Right lobe of liver (tissue), 6 donors: ENCODE measurements around the gene CTSZ. TPM values are rescaled to one million over a fixed set of nuclear protein-coding genes. Genes with fewer than 3 reads are reported as not detected.

Experiments
- ATAC-seq, 4 donors: fragments of 200-7000 bp; cut with Tn5 transposase; one replicate each; pipeline ENCODE4 v1.9.1; 2020; ENCODE audit warnings: mild to moderate bottlenecking in 4 of 4, moderate library complexity in 4 of 4
- DNase-seq, 3 donors: peaks; one replicate each; pipeline ENCODE4 v3.0.0-alpha.2; 2020
- H3K27ac ChIP-seq, 3 donors: fragments of 200-600 bp; one replicate each; pipeline ENCODE4 v1.8.0; 2022
- H3K27me3 ChIP-seq, 2 donors: fragments of 200-600 bp; one replicate each; pipeline ENCODE4 v1.8.0; 2022
- H3K36me3 ChIP-seq, 4 donors: fragments of 200-600 bp; sonication (generic) in 1 of 4; one replicate each; pipeline versions ENCODE4 v1.5.1 to v1.8.0; 2017 to 2022; ENCODE audit warnings: control low read depth in 1 of 4
- H3K4me1 ChIP-seq, 4 donors: fragments of 200-600 bp; sonication (generic) in 1 of 4; one replicate each; pipeline versions ENCODE4 v1.5.1 to v1.8.0; 2017 to 2022; ENCODE audit warnings: control low read depth in 1 of 4
- H3K4me3 ChIP-seq, 3 donors: fragments of 200-600 bp; one replicate each; pipeline ENCODE4 v1.8.0; 2022
- H3K9me3 ChIP-seq, 4 donors: fragments of 200-600 bp; sonication (generic) in 1 of 4; one replicate each; pipeline versions ENCODE4 v1.5.1 to v1.8.0; 2017 to 2022; ENCODE audit warnings: control low read depth in 1 of 4
- POLR2A ChIP-seq: fragments of 450-650 bp; IDR thresholded peaks from one replicate; pipeline ENCODE4 v1.6.1; 2017; ENCODE audit warnings: antibody characterized with exemption, mild to moderate bottlenecking
- WGBS: methylation state at CpG from one replicate; pipeline ENCODE4 v1.1.6; 2018; ENCODE audit warnings: low coverage, low lambda C conversion rate; ENCODE audit not compliant: insufficient coverage; ENCODE audit errors: missing lambda C conversion rate; 5-methylcytosine and 5-hydroxymethylcytosine counted together
- intact Hi-C, 2 donors: fragments of 100-400 bp; cut with DNase I; formaldehyde crosslinking; loops; one replicate each; pipeline versions ENCODE4 v1.11.2 to v1.14.1; 2022
- total RNA-seq, 6 experiments: library from RNA; depleted of rRNA in 2 of 6; stranded (reverse); fragments of >200 nt in 2 of 6; fragmentation: NEBNext Ultra II Directional in 3 of 6; extraction: Animal tissue kit (Norgen Biotek cat#: 25700) in 3 of 6; gene quantifications; one replicate each; pipeline versions ENCODE4 v1.1.0 to v1.2.4, GENCODE V29; 2016 to 2023
- TF ChIP-seq, protein P1 (sequence below), 4 donors: fragments of 200-600 bp in 3 of 4; fragments of 450-650 bp in 1 of 4; IDR thresholded peaks; one replicate each; pipeline versions ENCODE4 v1.5.1 to v1.8.0; 2016 to 2022; ENCODE audit warnings: antibody characterized with exemption in 4 of 4, mild to moderate bottlenecking in 2 of 4
- donor health status: DM: no; HTN: yes; CAD: no.
- donor health status: DM: no; HTN: no; CAD: no.
- donor health status: DM: no; HTN: no; CAD: no.
- donor health status: DM: no; HTN: yes; CAD: no.
- donor health status: DM: no; HTN: yes; CAD: no.

The CTSZ gene
- total RNA-seq, 6 experiments from 2014 or later = 198 to 296 (median 222) TPM

DNA sequence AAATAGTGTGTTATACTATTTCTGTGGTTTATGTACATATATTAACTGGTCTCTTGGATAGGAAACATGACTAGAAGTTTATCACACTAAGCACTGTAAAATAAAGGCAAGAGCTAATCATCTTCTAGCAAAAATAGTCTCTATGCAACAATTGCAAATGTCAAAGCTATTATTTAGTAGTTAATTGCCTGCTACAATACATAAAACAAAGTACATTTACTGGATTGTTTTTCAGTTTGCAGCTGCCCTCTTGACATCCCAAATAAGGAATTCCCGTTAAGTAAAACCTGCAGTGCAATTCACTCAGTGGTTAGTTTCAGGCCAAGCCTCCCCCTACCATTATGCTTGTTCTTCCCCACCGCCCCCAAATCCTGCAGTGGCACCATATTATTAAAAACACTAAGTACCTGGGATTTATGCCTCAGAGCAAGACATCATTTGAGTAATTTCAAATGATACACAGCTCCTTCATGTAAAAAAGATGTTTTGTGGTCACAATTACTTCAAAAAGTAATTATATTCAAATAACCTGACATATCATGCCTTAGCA lies 26.6 kb upstream of the CTSZ start:
- DNase-seq (no peak), ATAC-seq (no peak)
- Histone ChIP-seq H3K9me3 (no peaks in the 10 kb centered on the region), H3K36me3 (peaks cover 15 to 58% (median 35%) of the 10 kb centered on the region in 4 donors), H3K27me3 (no peaks in the 10 kb centered on the region), H3K4me3 (no peak overlapping the region), H3K4me1 (peaks cover 0 to 33% (median 14%) of the 10 kb centered on the region in 4 donors), H3K27ac (no peak overlapping the region)
- intact Hi-C loops = no loop called here
- no peak for TF ChIP-seq POLR2A
- TF ChIP-seq, protein P1, sequence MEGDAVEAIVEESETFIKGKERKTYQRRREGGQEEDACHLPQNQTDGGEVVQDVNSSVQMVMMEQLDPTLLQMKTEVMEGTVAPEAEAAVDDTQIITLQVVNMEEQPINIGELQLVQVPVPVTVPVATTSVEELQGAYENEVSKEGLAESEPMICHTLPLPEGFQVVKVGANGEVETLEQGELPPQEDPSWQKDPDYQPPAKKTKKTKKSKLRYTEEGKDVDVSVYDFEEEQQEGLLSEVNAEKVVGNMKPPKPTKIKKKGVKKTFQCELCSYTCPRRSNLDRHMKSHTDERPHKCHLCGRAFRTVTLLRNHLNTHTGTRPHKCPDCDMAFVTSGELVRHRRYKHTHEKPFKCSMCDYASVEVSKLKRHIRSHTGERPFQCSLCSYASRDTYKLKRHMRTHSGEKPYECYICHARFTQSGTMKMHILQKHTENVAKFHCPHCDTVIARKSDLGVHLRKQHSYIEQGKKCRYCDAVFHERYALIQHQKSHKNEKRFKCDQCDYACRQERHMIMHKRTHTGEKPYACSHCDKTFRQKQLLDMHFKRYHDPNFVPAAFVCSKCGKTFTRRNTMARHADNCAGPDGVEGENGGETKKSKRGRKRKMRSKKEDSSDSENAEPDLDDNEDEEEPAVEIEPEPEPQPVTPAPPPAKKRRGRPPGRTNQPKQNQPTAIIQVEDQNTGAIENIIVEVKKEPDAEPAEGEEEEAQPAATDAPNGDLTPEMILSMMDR (IDR thresholded peaks at IDR 0.05) = no peak
- no CpG with 5 or more reads among the region's 2 CpGs for WGBS

DNA sequence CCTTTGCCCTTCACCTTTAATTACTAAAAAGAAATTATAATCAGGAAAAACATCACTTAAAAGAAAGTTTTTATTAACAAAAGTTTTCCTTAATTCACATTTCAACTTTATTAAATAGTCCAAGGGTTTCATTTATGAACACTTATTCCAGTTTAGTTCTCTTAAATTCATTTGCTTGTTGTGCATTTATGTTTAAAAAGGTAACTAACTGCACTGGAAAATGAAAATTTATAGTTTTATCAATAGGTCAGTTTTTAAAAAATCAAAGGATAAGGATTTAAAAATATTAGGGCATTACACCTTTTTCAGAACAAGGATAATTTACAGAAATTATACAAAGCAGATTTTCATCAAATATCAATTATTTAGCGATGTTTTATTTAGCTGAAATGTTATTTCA lies 26.0 kb upstream of the CTSZ start:
- intact Hi-C loops = no loop called here
- Histone ChIP-seq H3K27me3 (no peaks in the 10 kb centered on the region), H3K4me3 (peak overlapping the region in 2 of 3 donors; percentile 93 to 95), H3K36me3 (peaks cover 15 to 59% (median 38%) of the 10 kb centered on the region in 4 donors), H3K9me3 (no peaks in the 10 kb centered on the region), H3K4me1 (peaks cover 0 to 33% (median 14%) of the 10 kb centered on the region in 4 donors), H3K27ac (peak overlapping the region in 1 of 3 donors; percentile 80)
- ATAC-seq (no peak), DNase-seq (no peak)
- TF ChIP-seq, protein P1 (IDR thresholded peaks at IDR 0.05) = no peak
- TF ChIP-seq POLR2A = no peak
- WGBS = 94% methylated on average over 1 of the region's 1 CpG

DNA sequence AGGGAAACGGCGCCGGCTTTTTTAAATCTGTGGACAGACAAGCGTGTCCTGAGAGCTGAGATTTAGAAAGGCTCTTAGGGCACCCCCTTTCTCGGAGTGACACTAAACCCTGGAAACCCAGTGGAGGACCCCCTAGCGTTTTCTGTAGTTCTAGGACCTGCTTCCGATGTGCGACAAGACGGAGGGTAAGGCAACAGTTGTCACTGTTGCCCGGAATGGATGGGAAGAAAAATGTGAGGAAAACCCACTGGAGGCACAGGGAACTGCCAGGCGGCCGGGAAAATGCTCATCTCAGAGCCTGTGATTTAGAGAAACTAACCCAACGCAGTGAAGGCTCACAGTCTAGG lies 25.6 kb upstream of the CTSZ start:
- 0% methylated on average over 11 of the region's 13 CpGs for WGBS
- Histone ChIP-seq H3K36me3 (peaks cover 11 to 59% (median 37%) of the 10 kb centered on the region in 4 donors), H3K4me3 (peak overlapping the region; percentile 57 to 95 (median 93)), H3K27me3 (no peaks in the 10 kb centered on the region), H3K9me3 (no peaks in the 10 kb centered on the region), H3K4me1 (peaks cover 0 to 33% (median 14%) of the 10 kb centered on the region in 4 donors), H3K27ac (peak overlapping the region in 2 of 3 donors; percentile 78 to 80)
- intact Hi-C loops = no loop called here
- ATAC-seq = peak in 3 of 4 donors; percentile 2 to 8 (median 5)
- TF ChIP-seq, protein P1 (IDR thresholded peaks at IDR 0.05) = peak in 1 of 4 donors; percentile 21
- no peak for TF ChIP-seq POLR2A
- no peak for DNase-seq

DNA sequence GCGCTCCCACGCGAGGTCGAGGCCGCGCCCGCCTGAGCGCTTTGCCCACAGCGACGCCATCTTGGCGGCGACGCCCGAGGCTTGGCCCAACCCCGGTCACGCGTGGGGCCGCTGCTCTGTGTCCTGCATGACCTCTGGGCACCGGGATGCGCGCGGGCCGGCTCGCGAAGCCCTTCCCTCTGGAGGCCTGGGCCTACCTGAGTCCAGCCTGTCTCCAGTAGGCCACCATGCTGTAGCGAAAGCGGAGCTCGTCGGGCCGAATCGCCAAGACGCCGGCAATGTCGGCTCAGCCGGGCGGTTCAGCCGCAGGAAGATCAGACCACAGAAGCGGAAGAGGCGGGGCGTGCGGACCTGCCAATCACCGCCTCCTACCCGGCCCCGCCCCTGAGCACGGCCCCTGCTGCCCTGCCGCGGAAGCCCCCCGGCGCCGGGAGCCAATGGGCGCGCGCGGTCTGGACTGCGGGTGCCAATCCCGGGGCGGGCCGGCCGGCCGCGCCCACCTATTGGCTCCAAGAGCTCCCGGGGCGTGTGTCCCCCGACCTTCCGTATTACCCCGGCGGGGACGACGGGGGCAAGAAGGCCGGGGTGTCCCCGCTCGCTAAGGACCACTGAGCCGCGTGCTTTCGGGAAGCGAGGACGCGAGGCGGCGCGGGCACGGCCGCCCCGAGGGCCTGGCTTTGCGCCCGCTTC lies 25.1 kb upstream of the CTSZ start, which contains the start of gene ATP5F1E:
Gene ATP5F1E (minus strand): TSS at position 313 of the 690 bp plus-strand sequence. CDS start 84 bp downstream, at position 229.
- intact Hi-C loops = no loop called here
- Histone ChIP-seq H3K9me3 (no peaks in the 10 kb centered on the region), H3K4me3 (peak within 1 kb of the TSS; percentile 57 to 95 (median 93)), H3K36me3 (peaks cover 8 to 59% (median 32%) of the 10 kb centered on the region in 4 donors), H3K4me1 (peaks cover 0 to 33% (median 14%) of the 10 kb centered on the region in 4 donors), H3K27me3 (no peaks in the 10 kb centered on the region), H3K27ac (peak within 1 kb of the TSS; percentile 78 to 81 (median 80))
- under 1% methylated on average over 33 of the region's 86 CpGs for WGBS
- TF ChIP-seq, protein P1 (IDR thresholded peaks at IDR 0.05) = no peak
- TF ChIP-seq POLR2A = peak; percentile 91
- ATAC-seq (peak; percentile 99 to 100 (median 100)), DNase-seq (peak; percentile 97)
